H1 (cell line): Measurements from ENCODE around the gene IFRD1. TPM values are rescaled to one million over a fixed set of nuclear protein-coding genes. Genes with fewer than 3 reads are reported as not detected.

Experiments
- KDM4A ChIP-seq: IDR thresholded peaks from one replicate; pipeline ENCODE4 v1.7.1; 2012; ENCODE audit warnings: low read depth, mild to moderate bottlenecking, moderate library complexity, low read length, inconsistent platforms; ENCODE audit not compliant: severe bottlenecking
- POU5F1 ChIP-seq: IDR thresholded peaks from 2 replicates; pipeline ENCODE4 v1.6.1; 2011; ENCODE audit warnings: low read depth, mild to moderate bottlenecking, low read length, moderate library complexity
- polyA plus RNA-seq, 7 experiments: library from polyadenylated mRNA; depleted of rRNA in 3 of 7; stranded (reverse) in 5 of 7; unstranded in 2 of 7; fragments of >200 nt in 5 of 7; fragments of 200-250 nt in 2 of 7; gene quantifications; 1 replicate in 5 of 7; 2 replicates in 1 of 7; 4 replicates in 1 of 7; pipeline versions ENCODE4 v1.2.1 to v1.2.3, GENCODE V29; 2011 to 2013; ENCODE audit warnings: missing spikeins in 2 of 7, mixed read lengths in 2 of 7
- total RNA-seq: library from RNA; stranded (reverse); fragmentation: NEBNext Ultra II Directional; extraction: Animal tissue kit (Norgen Biotek cat#: 25700); gene quantifications from 2 replicates; pipeline ENCODE4 v1.2.1, GENCODE V29; 2021
- TF ChIP-seq, protein P1 (sequence below): IDR thresholded peaks from 2 replicates; pipeline ENCODE4 v1.6.1; 2011; ENCODE audit warnings: low read depth, mild to moderate bottlenecking, low read length; ENCODE audit not compliant: insufficient read depth
- TF ChIP-seq, protein P2 (sequence below): fragments of 300-600 bp; sonication (generic); IDR thresholded peaks from 2 replicates; pipeline ENCODE4 v1.7.1; 2012; ENCODE audit warnings: low read length, moderate library complexity, mild to moderate bottlenecking, inconsistent platforms; ENCODE audit not compliant: insufficient replicate concordance

The IFRD1 gene
- total and polyA plus RNA-seq, 2 of the 8 experiments (the other 6 are each of a cell fraction or from before 2014, with no cell fraction given): 23.0 to 50.4 TPM

DNA sequence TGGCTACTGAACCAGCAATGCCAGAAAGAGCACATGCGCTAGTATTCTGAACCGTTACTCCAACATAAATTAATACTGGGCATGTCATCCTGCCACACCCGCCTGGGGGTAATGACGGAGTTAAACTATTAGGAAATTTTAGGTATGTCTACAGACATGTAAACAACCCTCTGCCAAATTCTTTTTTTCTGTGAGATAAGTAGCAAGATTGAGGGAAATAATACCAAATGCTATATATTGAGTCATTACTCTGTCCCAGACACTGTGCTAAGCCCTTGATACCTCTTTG is 37.9 kb downstream of the IFRD1 start (continued):
- TF ChIP-seq, protein P1, sequence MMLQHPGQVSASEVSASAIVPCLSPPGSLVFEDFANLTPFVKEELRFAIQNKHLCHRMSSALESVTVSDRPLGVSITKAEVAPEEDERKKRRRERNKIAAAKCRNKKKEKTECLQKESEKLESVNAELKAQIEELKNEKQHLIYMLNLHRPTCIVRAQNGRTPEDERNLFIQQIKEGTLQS: no peak
- TF ChIP-seq, protein P2, sequence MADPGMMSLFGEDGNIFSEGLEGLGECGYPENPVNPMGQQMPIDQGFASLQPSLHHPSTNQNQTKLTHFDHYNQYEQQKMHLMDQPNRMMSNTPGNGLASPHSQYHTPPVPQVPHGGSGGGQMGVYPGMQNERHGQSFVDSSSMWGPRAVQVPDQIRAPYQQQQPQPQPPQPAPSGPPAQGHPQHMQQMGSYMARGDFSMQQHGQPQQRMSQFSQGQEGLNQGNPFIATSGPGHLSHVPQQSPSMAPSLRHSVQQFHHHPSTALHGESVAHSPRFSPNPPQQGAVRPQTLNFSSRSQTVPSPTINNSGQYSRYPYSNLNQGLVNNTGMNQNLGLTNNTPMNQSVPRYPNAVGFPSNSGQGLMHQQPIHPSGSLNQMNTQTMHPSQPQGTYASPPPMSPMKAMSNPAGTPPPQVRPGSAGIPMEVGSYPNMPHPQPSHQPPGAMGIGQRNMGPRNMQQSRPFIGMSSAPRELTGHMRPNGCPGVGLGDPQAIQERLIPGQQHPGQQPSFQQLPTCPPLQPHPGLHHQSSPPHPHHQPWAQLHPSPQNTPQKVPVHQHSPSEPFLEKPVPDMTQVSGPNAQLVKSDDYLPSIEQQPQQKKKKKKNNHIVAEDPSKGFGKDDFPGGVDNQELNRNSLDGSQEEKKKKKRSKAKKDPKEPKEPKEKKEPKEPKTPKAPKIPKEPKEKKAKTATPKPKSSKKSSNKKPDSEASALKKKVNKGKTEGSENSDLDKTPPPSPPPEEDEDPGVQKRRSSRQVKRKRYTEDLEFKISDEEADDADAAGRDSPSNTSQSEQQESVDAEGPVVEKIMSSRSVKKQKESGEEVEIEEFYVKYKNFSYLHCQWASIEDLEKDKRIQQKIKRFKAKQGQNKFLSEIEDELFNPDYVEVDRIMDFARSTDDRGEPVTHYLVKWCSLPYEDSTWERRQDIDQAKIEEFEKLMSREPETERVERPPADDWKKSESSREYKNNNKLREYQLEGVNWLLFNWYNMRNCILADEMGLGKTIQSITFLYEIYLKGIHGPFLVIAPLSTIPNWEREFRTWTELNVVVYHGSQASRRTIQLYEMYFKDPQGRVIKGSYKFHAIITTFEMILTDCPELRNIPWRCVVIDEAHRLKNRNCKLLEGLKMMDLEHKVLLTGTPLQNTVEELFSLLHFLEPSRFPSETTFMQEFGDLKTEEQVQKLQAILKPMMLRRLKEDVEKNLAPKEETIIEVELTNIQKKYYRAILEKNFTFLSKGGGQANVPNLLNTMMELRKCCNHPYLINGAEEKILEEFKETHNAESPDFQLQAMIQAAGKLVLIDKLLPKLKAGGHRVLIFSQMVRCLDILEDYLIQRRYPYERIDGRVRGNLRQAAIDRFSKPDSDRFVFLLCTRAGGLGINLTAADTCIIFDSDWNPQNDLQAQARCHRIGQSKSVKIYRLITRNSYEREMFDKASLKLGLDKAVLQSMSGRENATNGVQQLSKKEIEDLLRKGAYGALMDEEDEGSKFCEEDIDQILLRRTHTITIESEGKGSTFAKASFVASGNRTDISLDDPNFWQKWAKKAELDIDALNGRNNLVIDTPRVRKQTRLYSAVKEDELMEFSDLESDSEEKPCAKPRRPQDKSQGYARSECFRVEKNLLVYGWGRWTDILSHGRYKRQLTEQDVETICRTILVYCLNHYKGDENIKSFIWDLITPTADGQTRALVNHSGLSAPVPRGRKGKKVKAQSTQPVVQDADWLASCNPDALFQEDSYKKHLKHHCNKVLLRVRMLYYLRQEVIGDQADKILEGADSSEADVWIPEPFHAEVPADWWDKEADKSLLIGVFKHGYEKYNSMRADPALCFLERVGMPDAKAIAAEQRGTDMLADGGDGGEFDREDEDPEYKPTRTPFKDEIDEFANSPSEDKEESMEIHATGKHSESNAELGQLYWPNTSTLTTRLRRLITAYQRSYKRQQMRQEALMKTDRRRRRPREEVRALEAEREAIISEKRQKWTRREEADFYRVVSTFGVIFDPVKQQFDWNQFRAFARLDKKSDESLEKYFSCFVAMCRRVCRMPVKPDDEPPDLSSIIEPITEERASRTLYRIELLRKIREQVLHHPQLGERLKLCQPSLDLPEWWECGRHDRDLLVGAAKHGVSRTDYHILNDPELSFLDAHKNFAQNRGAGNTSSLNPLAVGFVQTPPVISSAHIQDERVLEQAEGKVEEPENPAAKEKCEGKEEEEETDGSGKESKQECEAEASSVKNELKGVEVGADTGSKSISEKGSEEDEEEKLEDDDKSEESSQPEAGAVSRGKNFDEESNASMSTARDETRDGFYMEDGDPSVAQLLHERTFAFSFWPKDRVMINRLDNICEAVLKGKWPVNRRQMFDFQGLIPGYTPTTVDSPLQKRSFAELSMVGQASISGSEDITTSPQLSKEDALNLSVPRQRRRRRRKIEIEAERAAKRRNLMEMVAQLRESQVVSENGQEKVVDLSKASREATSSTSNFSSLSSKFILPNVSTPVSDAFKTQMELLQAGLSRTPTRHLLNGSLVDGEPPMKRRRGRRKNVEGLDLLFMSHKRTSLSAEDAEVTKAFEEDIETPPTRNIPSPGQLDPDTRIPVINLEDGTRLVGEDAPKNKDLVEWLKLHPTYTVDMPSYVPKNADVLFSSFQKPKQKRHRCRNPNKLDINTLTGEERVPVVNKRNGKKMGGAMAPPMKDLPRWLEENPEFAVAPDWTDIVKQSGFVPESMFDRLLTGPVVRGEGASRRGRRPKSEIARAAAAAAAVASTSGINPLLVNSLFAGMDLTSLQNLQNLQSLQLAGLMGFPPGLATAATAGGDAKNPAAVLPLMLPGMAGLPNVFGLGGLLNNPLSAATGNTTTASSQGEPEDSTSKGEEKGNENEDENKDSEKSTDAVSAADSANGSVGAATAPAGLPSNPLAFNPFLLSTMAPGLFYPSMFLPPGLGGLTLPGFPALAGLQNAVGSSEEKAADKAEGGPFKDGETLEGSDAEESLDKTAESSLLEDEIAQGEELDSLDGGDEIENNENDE: no peak
- TF ChIP-seq POU5F1: no peak
- no peak for TF ChIP-seq KDM4A
